ENCODE results near the gene DGCR8. TPM values are rescaled to one million over a fixed set of nuclear protein-coding genes. Genes with fewer than 3 reads are reported as not detected.

The DGCR8 gene
- total RNA-seq, 1 experiment from 2014 or later, result 15.2 TPM

DNA sequence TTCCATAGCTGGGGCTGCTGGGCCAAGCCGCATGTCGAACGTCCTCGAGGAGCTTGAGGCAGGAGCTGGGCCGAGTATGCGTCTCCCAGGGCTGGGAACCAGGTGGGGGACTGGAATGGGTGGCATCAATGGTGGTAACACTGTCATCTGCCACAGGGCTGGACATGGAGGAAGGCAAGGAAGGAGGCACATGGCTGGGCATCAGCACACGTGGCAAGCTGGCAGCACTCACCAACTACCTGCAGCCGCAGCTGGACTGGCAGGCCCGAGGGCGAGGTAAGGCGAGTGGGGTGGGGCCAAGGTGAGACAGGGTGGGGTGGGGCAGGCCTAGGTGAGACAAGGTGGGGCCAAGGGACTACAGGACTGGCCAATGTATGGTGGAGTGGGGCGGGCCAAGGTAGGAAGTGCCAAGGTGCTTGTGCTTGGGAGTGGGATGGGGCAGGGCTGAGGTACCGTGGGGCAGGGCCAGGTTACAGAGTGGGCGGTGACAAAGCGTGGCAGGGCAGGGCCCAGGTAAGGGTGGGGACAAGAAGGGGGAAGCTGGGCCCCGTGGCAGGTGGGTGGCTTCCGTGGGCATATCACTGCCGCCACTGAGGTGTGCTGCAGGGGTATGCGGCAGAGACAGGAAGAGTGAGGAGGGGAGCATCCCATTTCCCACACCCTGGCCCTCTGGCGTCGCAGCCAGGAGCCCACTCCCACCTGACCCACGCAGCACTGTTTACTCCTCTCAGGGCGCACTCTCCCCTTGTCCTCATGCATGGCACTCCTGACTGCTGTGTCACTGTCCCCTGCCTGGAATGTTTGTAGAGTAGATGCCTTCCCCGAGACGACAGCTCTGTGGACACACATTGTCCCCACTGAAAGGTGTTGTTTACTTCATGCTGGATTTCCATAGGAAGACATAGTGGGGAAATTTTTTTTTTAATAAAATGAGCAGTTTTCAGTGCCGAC is 27.5 kb upstream of the DGCR8 start:
- DNase-seq (ENCODE audit: extremely low read depth, low read depth), result no peak

GRCh38 chr22:20053407-20054033 is 26.5 kb upstream of the DGCR8 start:
- no peak for DNase-seq (ENCODE audit: extremely low read depth, low read depth)

DNA sequence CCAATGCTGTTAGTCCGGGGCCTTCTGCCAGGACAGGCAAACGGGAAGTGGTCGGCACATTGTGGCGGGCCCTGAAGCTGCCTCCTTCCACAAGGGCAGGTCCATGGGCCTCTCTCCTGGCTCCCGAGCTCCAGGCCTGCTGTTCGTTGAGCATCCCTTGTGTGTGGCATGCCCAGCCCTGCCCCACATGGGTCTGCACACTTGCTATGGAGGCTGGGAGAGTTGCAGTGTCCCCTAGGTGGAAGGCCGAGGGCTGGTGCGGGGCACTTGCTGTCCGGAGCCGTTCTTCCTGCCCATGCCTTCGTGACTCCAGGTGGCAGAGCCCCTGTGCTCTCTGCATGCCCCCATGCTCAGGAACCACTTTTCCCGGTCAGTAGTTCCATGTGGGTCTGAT is 26.0 kb upstream of the DGCR8 start:
- no peak for DNase-seq (ENCODE audit: extremely low read depth, low read depth)

DNA sequence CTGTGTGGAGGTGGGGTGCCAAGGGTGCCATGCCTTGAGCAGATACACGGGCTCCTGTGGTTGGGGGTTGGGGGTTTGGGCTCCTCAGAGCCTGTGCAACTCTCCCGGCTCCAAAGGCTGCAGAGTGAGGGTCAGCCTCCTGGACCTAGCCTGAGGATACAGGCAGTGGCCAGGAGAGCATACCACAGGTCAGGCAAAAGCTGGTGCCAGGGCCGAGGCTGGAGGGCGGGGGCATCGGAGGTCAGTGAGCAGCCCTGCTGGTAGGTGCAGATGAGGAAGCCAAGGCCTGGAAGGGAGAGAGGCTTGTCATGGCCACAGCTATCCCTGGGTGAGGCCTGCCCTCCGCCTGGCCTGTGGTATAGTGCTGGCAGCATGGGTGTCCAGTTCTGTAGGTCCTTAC is 25.6 kb upstream of the DGCR8 start:
- DNase-seq (ENCODE audit: extremely low read depth, low read depth), result no peak

- no peak for DNase-seq (ENCODE audit: extremely low read depth, low read depth)
Observed at GRCh38 chr22:20055144-20055543, 24.9 kb upstream of the DGCR8 start.

DNA sequence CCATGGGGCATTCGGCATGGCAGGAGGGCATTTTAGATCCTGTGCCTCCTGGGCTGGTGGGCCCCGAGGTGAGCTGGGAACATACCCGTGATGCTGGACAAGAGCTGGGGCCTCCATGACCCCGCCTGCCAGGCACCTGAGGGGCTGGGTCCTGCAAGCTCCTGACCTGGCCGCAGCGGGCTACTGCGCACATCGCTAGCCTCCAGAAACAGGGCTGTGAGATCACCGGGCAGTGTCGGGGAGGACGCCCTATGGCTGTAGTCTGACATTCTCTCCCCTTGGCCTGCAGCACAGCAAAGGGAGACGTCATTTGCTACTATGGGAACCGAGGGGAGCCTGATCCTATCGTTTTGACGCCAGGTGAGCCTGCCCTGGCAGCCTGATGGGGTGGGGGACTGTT is 24.4 kb upstream of the DGCR8 start:
- no peak for DNase-seq (ENCODE audit: extremely low read depth, low read depth)

GRCh38 chr22:20056161-20056560 is 23.9 kb upstream of the DGCR8 start:
- no peak for DNase-seq (ENCODE audit: extremely low read depth, low read depth)

DNA sequence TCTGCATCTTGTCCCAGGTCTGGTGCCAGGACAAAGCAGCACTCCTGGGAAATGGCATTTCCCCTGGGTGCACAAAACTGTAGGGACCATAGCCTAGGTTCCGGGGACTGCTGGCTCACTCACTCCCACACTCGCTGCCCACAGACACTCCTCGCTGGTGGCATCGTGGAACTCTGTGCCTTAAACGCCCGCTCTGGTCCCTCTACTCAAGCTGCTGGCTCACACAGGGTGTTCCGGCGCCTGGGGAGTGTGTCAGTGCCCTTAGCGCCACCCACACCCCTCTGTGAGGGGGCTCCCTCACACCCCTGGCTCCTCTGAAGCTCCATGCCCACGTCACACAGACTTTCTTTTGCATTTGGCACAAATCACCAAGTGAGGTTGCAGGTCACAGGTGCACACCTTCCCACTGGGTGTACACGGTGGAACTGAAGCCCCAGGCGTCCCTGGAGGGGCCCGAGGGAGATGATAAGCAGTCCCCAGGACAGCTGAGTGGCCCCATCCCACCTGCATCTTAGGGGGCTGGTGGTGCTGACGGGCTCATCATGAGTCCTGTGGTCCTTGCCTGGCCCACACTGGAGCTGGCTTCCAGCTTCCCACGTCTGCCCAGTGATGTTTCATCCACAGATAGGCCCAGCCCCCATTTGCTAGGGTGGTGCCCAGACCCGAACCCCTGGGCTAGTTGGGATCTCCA is 23.2 kb upstream of the DGCR8 start:
- DNase-seq (ENCODE audit: extremely low read depth, low read depth), result no peak

- DNase-seq (ENCODE audit: extremely low read depth, low read depth), result no peak
Observed at GRCh38 chr22:20057596-20058268, 22.3 kb upstream of the DGCR8 start.

DNA sequence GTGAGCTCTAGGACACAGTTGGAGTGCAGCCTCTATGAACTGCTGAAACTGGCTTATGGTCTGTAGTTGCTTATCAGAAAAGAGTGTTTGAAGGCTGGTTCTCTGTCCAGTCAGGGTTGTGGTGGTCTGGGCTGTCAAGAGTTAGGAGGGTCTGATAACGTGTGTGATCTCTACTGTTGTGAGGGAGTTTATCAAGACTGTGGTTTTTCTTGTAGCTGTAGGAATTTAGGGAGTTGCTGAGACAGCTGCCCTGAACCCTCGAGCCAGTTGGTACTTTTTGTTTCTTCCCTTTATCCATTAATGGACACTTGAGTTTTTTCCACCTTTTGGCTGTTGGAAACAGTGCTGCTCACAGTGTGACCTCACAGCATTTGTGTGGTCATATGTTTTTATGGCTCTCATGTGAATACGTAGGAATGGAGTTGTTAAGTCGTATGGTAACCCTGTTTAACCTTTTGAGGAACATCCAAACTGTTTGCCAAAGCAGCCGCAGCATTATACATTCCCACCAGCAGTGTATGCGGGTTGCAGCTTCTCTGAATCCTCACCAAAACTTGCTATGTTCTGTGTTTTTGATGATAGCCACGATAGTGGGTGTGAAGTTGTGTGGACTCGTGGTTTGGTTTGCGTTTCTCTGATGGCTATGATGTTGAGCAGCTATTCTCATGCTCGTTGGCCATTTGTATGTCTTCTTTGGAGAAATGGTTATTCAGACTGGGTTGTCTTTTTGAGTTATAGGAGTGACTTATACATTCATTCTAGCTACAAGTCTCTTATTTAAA is 20.9 kb upstream of the DGCR8 start:
- DNase-seq (ENCODE audit: extremely low read depth, low read depth), result no peak

- no peak for DNase-seq (ENCODE audit: extremely low read depth, low read depth)
Observed at GRCh38 chr22:20060700-20061480, 19.2 kb upstream of the DGCR8 start.

DNA sequence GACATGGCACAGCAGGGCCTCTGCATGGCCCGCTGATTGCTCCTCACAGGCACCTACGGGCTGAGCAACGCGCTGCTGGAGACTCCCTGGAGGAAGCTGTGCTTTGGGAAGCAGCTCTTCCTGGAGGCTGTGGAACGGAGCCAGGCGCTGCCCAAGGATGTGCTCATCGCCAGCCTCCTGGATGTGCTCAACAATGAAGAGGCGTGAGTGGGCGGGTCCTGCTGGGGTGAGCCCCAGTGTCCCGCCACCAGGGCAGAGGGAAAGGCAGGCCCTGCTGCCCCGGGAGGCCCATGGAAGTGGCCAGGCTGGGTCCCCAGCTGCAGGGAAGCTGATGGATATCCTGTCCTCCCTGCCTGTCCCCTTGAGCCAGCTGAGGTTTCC is 18.6 kb upstream of the DGCR8 start:
- DNase-seq (ENCODE audit: extremely low read depth, low read depth), result no peak

GRCh38 chr22:20062043-20062765 is 17.8 kb upstream of the DGCR8 start:
- no peak for DNase-seq (ENCODE audit: extremely low read depth, low read depth)

GRCh38 chr22:20062766-20063083 is 17.3 kb upstream of the DGCR8 start:
- DNase-seq (ENCODE audit: extremely low read depth, low read depth), result no peak

DNA sequence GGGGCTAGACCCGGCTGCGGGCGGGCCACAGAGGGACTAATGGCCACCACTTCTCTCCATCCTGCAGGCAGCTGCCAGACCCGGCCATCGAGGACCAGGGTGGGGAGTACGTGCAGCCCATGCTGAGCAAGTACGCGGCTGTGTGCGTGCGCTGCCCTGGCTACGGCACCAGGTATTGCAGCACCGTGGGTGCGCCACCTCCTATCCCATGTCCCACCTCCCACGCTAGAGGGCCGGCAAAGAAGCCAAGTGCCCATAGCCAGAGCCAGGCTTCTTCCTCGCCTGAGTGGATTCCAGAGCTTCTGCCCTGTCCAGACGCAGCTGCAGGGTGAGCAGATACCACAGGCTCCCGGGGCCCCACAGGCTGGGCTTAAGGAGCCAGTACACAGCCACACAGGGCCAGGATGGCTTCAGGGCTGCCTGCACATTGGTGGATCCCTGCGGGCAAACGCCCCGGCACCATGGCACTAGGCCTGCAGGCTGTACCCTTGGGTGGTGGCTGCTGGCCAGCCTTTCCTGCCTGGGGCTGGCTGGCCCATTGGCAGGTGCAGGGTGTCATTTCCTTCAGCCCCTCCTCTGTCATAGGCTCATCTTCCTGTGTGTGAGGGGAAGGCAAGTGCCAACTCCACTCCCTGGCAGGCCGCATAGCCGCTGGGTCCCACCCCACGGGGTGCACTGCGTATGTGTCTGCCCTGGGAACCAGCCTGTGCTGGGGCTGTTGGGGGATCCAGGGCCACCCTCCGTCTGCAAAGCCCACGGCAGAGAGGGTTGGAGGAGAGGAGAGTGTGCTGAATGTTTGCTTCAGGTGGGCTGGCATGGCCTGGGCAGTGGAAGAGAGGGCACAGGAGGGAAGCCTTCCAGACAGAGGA is 16.5 kb upstream of the DGCR8 start:
- DNase-seq (ENCODE audit: extremely low read depth, low read depth), result no peak

DNA sequence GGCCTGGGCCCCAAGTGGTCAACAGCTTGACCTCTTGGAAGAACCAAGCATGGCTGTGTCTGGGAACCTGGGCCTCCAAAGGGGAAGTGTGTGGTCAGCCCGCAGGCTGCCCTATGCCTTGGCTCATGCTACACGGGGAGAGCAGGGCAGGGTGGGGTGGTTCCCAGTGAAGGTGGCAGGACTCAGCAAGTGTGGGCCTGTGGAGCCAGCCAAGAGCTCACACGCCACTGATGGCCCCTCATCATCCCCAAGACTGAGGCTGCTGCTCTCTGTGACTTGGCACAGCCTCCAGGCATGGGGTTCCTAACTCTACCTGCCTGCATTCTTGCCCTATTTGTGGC is 15.9 kb upstream of the DGCR8 start:
- DNase-seq (ENCODE audit: extremely low read depth, low read depth), result no peak

GRCh38 chr22:20064545-20065262 is 15.3 kb upstream of the DGCR8 start:
- no peak for DNase-seq (ENCODE audit: extremely low read depth, low read depth)

All from NCI-H460 (cell line).